Stimulated activated CD8-positive, alpha-beta memory T cell treated with anti-CD3 and anti-CD28 coated beads, Interleukin-15, amount 100 ng/mL, for 48 hours (primary cell): ENCODE data around the gene ROBO1.

Source experiments
- DNase-seq, 2 donors: peaks; one replicate each; pipeline ENCODE4 v3.0.0-alpha.2; 2020; ENCODE audit warnings: low read depth in 2 of 2

Gene ROBO1

GRCh38 chr3:79015854-79016253 lies 751.9 kb downstream of the ROBO1 start:
- no peak for DNase-seq

- no peak for DNase-seq
Measured at GRCh38 chr3:79012946-79013362, 754.8 kb downstream of the ROBO1 start.

GRCh38 chr3:79012530-79012913 lies 755.3 kb downstream of the ROBO1 start:
- no peak for DNase-seq

GRCh38 chr3:79011821-79012529 lies 755.8 kb downstream of the ROBO1 start:
- DNase-seq, result no peak

- DNase-seq, result no peak
Measured at GRCh38 chr3:79009861-79010260, 757.9 kb downstream of the ROBO1 start.

GRCh38 chr3:79006077-79006476 lies 761.7 kb downstream of the ROBO1 start:
- DNase-seq, result no peak

GRCh38 chr3:79005084-79005483 lies 762.7 kb downstream of the ROBO1 start:
- no peak for DNase-seq

GRCh38 chr3:79003994-79004393 lies 763.8 kb downstream of the ROBO1 start:
- no peak for DNase-seq

- DNase-seq, result no peak
Measured at GRCh38 chr3:79002465-79003372, 765.1 kb downstream of the ROBO1 start.

- no peak for DNase-seq
Measured at GRCh38 chr3:79001255-79001654, 766.5 kb downstream of the ROBO1 start.

GRCh38 chr3:78999139-78999538 lies 768.7 kb downstream of the ROBO1 start:
- DNase-seq, result no peak

GRCh38 chr3:78995087-78995486 lies 772.7 kb downstream of the ROBO1 start:
- DNase-seq, result no peak

GRCh38 chr3:78994174-78995027 lies 773.4 kb downstream of the ROBO1 start:
- no peak for DNase-seq

- no peak for DNase-seq
Measured at GRCh38 chr3:78993375-78993774, 774.4 kb downstream of the ROBO1 start.

- DNase-seq, result no peak
Measured at GRCh38 chr3:78992830-78993229, 775.0 kb downstream of the ROBO1 start.

GRCh38 chr3:78992400-78992799 lies 775.4 kb downstream of the ROBO1 start:
- no peak for DNase-seq

- DNase-seq, result no peak
Measured at GRCh38 chr3:78991656-78992055, 776.1 kb downstream of the ROBO1 start.

GRCh38 chr3:78990156-78990555 lies 777.6 kb downstream of the ROBO1 start:
- DNase-seq, result no peak

GRCh38 chr3:78988324-78988723 lies 779.5 kb downstream of the ROBO1 start:
- DNase-seq, result no peak

GRCh38 chr3:78986416-78987101 lies 781.2 kb downstream of the ROBO1 start:
- DNase-seq, result no peak

- DNase-seq, result no peak
Measured at GRCh38 chr3:78985981-78986380, 781.8 kb downstream of the ROBO1 start.

GRCh38 chr3:78979028-78979427 lies 788.8 kb downstream of the ROBO1 start:
- no peak for DNase-seq
